HL-60 (cell line): ENCODE measurements around the gene NOL8.
A peak's percentile ranks its signal among the peaks of the same experiment; 100 is the strongest.

Experiments used
- DNase-seq, 2 experiments: peaks; one replicate each; pipeline ENCODE4 v3.0.0-alpha.2; 2010 to 2020; ENCODE audit warnings: low read depth in 1 of 2, low spot score in 1 of 2
- H3K27ac ChIP-seq: fragments of 250-450 bp; sonication (Bioruptor Pico); replicated peaks from 2 replicates; pipeline ENCODE4 v1.5.1; 2020; ENCODE audit warnings: mild to moderate bottlenecking, moderate library complexity
- H3K27me3 ChIP-seq: fragments of 250-450 bp; sonication (Bioruptor Pico); 2 replicates; pipeline ENCODE4 v1.5.1; 2021; ENCODE audit warnings: mild to moderate bottlenecking, moderate library complexity; ENCODE audit not compliant: insufficient read depth, poor library complexity, severe bottlenecking
- H3K4me3 ChIP-seq: replicated peaks from 2 replicates; pipeline ENCODE4 v1.5.1; 2011; ENCODE audit warnings: mild to moderate bottlenecking, control low read depth, low read length; ENCODE audit not compliant: insufficient read depth
- GABPA ChIP-seq: IDR thresholded peaks from 2 replicates; pipeline ENCODE4 v1.6.1; 2012; ENCODE audit warnings: low read depth
- POLR2AphosphoS5 ChIP-seq: IDR thresholded peaks from 2 replicates; pipeline ENCODE4 v1.6.1; 2012; ENCODE audit warnings: low read depth
- SPI1 ChIP-seq: IDR thresholded peaks from 2 replicates; pipeline ENCODE4 v1.6.1; 2012; ENCODE audit warnings: low read depth, mild to moderate bottlenecking, borderline replicate concordance
- TF ChIP-seq, protein P1 (sequence below): IDR thresholded peaks from one replicate; pipeline ENCODE4 v1.5.1; 2011; ENCODE audit warnings: low read length, control low read depth, inconsistent platforms; ENCODE audit not compliant: insufficient read depth
- TF ChIP-seq, protein P2 (sequence below): IDR thresholded peaks from 2 replicates; pipeline ENCODE4 v1.6.1; 2012; ENCODE audit warnings: low read depth; ENCODE audit not compliant: insufficient replicate concordance

NOL8 gene

DNA sequence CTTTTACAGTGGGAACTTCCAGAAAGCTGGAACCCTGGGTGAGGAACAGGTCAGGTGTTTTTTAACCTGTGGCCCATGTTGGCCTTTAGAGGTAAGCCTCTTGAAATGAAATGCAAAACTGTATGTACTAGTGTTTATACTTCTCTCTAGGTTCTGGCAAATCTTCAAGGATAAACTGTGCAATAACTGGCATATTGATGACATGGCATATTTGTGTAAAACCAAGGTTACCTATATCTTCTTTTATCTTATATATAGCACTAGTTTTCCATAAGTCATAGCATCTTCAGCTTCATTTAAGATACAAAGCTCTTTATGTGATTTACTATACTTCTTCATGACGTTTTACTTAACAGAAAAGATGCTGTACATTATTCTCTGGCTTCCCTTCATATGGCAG, 24.2 kb downstream of the NOL8 start:
- no peak overlapping the region for H3K27ac ChIP-seq
- no peak for DNase-seq
- H3K27me3 ChIP-seq = no peaks in the 10 kb centered on the region
- no peak overlapping the region for H3K4me3 ChIP-seq
- TF ChIP-seq, protein P1, sequence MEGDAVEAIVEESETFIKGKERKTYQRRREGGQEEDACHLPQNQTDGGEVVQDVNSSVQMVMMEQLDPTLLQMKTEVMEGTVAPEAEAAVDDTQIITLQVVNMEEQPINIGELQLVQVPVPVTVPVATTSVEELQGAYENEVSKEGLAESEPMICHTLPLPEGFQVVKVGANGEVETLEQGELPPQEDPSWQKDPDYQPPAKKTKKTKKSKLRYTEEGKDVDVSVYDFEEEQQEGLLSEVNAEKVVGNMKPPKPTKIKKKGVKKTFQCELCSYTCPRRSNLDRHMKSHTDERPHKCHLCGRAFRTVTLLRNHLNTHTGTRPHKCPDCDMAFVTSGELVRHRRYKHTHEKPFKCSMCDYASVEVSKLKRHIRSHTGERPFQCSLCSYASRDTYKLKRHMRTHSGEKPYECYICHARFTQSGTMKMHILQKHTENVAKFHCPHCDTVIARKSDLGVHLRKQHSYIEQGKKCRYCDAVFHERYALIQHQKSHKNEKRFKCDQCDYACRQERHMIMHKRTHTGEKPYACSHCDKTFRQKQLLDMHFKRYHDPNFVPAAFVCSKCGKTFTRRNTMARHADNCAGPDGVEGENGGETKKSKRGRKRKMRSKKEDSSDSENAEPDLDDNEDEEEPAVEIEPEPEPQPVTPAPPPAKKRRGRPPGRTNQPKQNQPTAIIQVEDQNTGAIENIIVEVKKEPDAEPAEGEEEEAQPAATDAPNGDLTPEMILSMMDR = no peak
- TF ChIP-seq POLR2AphosphoS5 = no peak
- no peak for TF ChIP-seq GABPA
- TF ChIP-seq, protein P2, sequence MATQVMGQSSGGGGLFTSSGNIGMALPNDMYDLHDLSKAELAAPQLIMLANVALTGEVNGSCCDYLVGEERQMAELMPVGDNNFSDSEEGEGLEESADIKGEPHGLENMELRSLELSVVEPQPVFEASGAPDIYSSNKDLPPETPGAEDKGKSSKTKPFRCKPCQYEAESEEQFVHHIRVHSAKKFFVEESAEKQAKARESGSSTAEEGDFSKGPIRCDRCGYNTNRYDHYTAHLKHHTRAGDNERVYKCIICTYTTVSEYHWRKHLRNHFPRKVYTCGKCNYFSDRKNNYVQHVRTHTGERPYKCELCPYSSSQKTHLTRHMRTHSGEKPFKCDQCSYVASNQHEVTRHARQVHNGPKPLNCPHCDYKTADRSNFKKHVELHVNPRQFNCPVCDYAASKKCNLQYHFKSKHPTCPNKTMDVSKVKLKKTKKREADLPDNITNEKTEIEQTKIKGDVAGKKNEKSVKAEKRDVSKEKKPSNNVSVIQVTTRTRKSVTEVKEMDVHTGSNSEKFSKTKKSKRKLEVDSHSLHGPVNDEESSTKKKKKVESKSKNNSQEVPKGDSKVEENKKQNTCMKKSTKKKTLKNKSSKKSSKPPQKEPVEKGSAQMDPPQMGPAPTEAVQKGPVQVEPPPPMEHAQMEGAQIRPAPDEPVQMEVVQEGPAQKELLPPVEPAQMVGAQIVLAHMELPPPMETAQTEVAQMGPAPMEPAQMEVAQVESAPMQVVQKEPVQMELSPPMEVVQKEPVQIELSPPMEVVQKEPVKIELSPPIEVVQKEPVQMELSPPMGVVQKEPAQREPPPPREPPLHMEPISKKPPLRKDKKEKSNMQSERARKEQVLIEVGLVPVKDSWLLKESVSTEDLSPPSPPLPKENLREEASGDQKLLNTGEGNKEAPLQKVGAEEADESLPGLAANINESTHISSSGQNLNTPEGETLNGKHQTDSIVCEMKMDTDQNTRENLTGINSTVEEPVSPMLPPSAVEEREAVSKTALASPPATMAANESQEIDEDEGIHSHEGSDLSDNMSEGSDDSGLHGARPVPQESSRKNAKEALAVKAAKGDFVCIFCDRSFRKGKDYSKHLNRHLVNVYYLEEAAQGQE = no peak
- no peak for TF ChIP-seq SPI1

DNA sequence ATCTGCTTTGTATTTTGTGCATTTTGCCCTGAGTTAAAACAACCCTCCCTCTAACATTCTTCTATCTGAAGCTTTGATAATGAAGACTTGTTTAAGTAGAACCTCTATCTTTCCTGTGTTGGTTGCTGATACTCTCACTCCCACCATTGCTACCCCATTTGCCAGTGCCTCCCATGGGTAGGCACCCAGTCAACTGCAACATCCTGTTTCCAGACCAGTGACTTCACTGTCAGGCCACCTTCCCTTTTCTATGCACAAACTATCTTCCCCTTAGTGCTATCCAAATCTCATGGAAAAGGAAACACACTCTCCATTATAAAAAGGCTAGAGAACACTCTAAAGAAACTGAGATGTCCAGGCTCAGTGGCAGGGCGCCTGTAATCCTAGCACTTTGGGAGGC, 26.0 kb downstream of the NOL8 start:
- TF ChIP-seq, protein P1 = no peak
- TF ChIP-seq SPI1 = no peak
- TF ChIP-seq, protein P2 = no peak
- no peak for TF ChIP-seq GABPA
- TF ChIP-seq POLR2AphosphoS5 = no peak
- H3K4me3 ChIP-seq = no peak overlapping the region
- peak in 1 of 2 experiments; percentile 53 for DNase-seq
- no peak overlapping the region for H3K27ac ChIP-seq
- no peaks in the 10 kb centered on the region for H3K27me3 ChIP-seq

DNA sequence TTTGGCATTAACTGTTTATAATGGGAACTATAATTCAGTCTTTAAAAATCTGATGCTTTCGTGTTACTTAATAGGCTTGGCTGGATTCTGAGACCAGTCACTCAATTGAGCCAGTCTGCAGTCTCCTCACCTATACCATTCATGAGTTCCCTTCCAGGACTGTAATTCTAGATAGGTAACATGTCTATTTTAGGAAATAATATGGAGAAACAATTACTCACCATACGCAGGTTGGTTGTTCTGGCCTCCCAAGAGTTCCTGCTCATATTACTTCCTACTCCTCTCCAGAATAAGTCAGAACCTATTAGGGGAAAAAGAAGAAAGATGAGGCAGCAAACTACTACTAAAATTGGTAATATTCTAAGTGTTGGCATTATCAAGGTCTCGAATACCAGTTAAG, 27.1 kb downstream of the NOL8 start:
- no peak for TF ChIP-seq POLR2AphosphoS5
- no peak for TF ChIP-seq GABPA
- no peak for TF ChIP-seq SPI1
- TF ChIP-seq, protein P1 = no peak
- TF ChIP-seq, protein P2 = no peak
- Histone ChIP-seq H3K27me3 (no peaks in the 10 kb centered on the region), H3K27ac (no peak overlapping the region), H3K4me3 (no peak overlapping the region)
- no peak for DNase-seq
